Measurements from ENCODE around the gene GSTM5.
"Not testable (repeated sequence)": the region's sequence is repeated elsewhere in the genome, so short reads cannot be mapped to it uniquely, and the experiment has no call there.

Gene GSTM5

GRCh38 chr1:109761227-109762038 lies 49.4 kb downstream of the GSTM5 start:
- H3K27me3 Mint-ChIP-seq, result no peaks in the 10 kb centered on the region
- no peaks in the 10 kb centered on the region for H3K36me3 Mint-ChIP-seq
- no peak overlapping the region for H3K4me3 Mint-ChIP-seq
- H3K9me3 Mint-ChIP-seq, result no peaks in the 10 kb centered on the region
- H3K27ac Mint-ChIP-seq, result no peak overlapping the region
- no peaks in the 10 kb centered on the region for H3K4me1 Mint-ChIP-seq

DNA sequence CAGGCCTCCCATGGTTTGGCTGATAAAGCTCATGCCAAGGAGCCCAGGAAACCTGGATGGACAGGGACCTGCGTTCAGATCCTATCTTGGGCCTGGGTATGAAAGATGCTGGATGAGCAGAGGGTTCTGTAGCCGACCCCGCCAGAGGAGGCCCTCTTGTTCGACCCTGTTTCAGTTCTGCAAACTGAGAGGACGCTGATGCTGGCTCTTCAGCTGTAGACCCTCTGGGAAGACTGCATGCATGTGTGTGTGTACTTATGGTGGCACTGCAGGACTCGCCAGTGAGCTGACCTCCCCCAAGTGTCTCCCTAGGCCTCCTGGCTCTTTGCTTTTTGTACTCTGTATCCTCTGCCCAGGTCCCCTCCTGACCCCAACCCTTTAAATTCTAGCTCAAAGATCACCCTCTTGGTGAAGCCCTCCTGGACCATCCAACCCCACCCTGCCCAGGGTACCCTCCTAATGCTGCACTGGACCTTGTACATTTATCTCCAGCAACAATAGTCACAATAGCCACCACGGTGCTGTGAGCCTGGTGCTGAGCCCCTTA lies 50.1 kb downstream of the GSTM5 start:
- no peak overlapping the region for H3K4me3 Mint-ChIP-seq
- no peak overlapping the region for H3K27ac Mint-ChIP-seq
- H3K4me1 Mint-ChIP-seq, result no peaks in the 10 kb centered on the region
- no peaks in the 10 kb centered on the region for H3K27me3 Mint-ChIP-seq
- H3K9me3 Mint-ChIP-seq, result no peaks in the 10 kb centered on the region
- no peaks in the 10 kb centered on the region for H3K36me3 Mint-ChIP-seq

GRCh38 chr1:109762821-109763645 lies 51.0 kb downstream of the GSTM5 start:
- H3K27me3 Mint-ChIP-seq, result no peaks in the 10 kb centered on the region
- no peaks in the 10 kb centered on the region for H3K4me1 Mint-ChIP-seq
- no peak overlapping the region for H3K4me3 Mint-ChIP-seq
- no peak overlapping the region for H3K27ac Mint-ChIP-seq
- no peaks in the 10 kb centered on the region for H3K36me3 Mint-ChIP-seq
- H3K9me3 Mint-ChIP-seq, result no peaks in the 10 kb centered on the region

- no peak within 1 kb of the TSS for H3K4me3 Mint-ChIP-seq
Observed at GRCh38 chr1:109763646-109764415, 51.8 kb downstream of the GSTM5 start, which contains the start of gene EPS8L3. EPS8L3 (minus strand) TSS chr1:109763923; CDS start chr1:109761749, 2,174 bp downstream.

GRCh38 chr1:109764561-109765482 lies 52.8 kb downstream of the GSTM5 start:
- Mint-ChIP-seq H3K4me1 (no peaks in the 10 kb centered on the region), H3K4me3 (no peak overlapping the region), H3K36me3 (no peaks in the 10 kb centered on the region), H3K27ac (no peak overlapping the region), H3K9me3 (no peaks in the 10 kb centered on the region), H3K27me3 (no peaks in the 10 kb centered on the region)

More at GRCh38 chr1:109763646-109764415, 51.8 kb downstream of the GSTM5 start, which contains the start of gene EPS8L3:
- Mint-ChIP-seq H3K27me3 (no peaks in the 10 kb centered on the region), H3K4me1 (no peaks in the 10 kb centered on the region), H3K9me3 (no peaks in the 10 kb centered on the region), H3K27ac (no peak within 1 kb of the TSS), H3K36me3 (no peaks in the 10 kb centered on the region)

GRCh38 chr1:109765483-109765815 lies 53.4 kb downstream of the GSTM5 start:
- H3K4me1 Mint-ChIP-seq, result no peaks in the 10 kb centered on the region
- H3K4me3 Mint-ChIP-seq, result no peak overlapping the region
- no peaks in the 10 kb centered on the region for H3K36me3 Mint-ChIP-seq
- no peaks in the 10 kb centered on the region for H3K9me3 Mint-ChIP-seq
- H3K27ac Mint-ChIP-seq, result no peak overlapping the region
- no peaks in the 10 kb centered on the region for H3K27me3 Mint-ChIP-seq

DNA sequence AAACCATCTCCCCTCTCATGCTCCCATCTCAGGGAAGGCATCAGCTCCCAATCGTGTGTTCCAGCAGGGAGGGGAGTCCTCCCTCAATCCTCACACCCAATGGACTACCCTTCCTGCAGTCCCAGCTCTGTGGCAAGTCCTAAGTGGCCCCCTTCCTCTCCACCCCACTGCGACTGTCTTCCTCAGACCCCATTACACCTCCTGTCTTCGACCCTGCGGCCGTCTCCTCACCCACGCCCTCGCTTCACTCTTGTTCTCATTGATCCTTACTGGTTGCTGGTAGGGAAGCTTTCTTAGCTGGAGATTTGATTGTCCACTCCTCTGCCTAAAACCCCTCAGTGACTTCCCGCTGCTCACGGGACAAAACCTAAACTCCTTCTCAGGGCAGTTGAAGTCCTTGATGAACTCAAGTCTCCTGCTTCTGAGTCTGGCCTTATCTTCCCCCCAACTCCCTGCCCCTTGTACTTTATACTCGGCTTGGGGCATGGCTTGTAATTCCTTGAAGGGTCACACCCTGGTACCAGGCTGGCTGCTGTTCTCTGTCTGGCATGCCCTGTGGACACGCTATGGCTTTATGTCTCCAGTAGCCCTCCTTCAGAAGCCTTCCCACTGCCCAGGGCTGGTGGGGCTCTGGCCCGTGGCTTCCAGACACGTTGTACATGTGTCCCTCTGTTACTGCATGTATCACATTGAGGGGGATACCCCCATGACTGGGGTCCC lies 54.0 kb downstream of the GSTM5 start:
- H3K9me3 Mint-ChIP-seq, result no peaks in the 10 kb centered on the region
- no peaks in the 10 kb centered on the region for H3K4me1 Mint-ChIP-seq
- H3K36me3 Mint-ChIP-seq, result no peaks in the 10 kb centered on the region
- H3K27ac Mint-ChIP-seq, result no peak overlapping the region
- no peak overlapping the region for H3K4me3 Mint-ChIP-seq
- no peaks in the 10 kb centered on the region for H3K27me3 Mint-ChIP-seq

- not testable (repeated sequence) for H3K9me3 Mint-ChIP-seq, H3K4me3 Mint-ChIP-seq, H3K27me3 Mint-ChIP-seq, H3K36me3 Mint-ChIP-seq, H3K4me1 Mint-ChIP-seq, H3K27ac Mint-ChIP-seq
Observed at GRCh38 chr1:109766991-109767636, 55.1 kb downstream of the GSTM5 start.
